NOMO-1 treated with DMSO at 0.1 percent for 48 hours (cell line): Measurements from ENCODE around the gene WFS1.

Source experiments
- DNase-seq: peaks from one replicate; lab custom pipeline; 2025; ENCODE audit not compliant: unreplicated experiment; lab: John Stamatoyannopoulos, UW

Gene WFS1

DNA sequence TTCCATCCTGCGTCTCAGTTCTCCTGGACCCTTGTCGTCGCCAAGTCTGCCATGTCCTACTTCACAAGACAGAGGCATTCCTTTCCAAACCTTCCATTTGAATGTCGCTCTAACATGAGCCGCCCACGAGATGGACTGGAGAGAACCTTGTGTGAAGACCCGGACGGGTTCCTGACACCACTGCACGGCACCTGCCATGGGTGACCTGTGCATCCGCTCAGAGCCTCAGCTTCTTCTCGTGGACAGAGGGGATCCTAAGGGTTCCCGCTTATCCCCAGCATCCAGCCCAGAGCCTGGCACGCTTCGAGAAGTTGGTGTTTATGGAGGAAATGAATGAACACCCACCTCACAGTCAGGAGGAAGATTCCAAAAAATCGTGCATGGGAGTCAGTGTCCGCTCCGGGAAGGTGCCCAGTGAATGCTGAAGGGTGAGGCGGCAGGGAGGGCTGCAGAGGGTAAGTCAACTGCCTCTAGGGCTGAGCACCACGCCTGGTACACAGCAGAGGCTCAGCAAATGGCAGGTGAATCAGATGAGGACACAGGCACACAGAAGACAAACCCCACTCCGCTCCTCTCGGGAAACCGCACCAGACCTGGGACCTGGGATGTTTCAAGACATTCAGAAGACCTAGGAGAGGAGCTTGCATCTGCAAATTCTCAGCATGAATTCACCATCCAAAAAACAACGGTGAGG lies 52.6 kb downstream of the WFS1 start:
- DNase-seq = no peak

DNA sequence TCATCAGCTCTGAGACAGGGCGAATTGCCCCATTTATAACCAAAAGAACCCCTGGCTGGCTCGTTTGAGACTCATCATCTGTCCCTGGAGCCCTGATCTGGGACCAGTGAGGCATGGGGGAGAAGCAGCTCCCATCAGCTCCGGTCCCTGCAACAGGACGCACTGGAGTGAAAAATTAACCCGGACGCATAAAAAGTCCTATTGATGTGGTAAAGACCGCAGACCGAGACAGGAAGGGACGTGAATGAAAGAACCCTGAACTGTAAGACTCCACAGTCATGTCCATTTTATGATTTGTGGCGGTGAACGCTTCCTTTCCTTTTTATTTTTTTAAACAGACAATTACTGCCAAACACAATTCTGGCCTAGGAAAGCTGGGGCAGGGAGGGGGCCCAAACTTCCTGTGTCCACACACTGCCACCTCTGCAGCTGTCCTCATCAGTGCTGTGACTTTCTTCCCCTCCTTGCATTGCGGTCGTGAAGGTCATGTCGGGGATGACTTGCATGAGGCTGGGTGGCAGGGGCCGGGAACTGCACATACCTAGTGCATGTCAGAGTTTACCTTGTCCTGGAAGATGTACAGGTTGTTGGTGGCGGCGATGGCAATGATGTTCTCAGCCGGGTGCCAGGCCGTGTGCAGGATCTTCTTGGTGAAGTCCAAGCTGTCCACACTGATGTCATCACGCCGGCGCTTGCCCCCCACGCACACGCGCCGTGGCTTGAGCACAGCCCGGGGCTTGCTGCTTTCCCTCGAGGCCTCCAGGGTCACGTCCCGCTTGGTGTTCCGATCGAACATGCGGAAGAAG lies 53.3 kb downstream of the WFS1 start:
- peak; percentile 22 for DNase-seq

DNA sequence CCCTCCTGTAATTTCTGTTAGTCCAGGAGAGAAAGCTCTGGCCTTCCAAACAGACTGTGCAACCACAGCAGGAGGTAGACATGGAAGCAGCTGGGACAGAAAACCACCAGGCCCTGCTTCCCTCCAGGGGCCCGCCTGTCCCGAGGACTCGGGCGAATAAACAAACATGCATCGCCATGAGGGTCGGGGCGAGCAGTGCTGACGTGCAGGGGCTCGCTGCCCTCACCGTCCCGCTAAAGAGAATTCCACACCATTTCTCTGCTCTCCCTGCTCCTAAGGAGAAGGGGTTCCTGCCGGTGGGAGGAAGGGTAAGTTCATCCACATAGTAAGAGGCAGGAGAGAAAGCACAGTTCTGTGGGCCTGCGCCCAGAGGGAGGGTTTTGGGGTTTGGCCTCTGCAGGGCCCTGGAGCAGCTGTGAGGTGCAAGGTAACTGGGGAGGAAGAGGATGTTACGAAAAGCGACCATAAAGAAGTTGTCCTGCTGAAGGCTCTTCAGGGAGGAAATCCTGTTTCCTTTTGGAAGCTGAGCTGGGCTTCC lies 54.9 kb downstream of the WFS1 start:
- no peak for DNase-seq

DNA sequence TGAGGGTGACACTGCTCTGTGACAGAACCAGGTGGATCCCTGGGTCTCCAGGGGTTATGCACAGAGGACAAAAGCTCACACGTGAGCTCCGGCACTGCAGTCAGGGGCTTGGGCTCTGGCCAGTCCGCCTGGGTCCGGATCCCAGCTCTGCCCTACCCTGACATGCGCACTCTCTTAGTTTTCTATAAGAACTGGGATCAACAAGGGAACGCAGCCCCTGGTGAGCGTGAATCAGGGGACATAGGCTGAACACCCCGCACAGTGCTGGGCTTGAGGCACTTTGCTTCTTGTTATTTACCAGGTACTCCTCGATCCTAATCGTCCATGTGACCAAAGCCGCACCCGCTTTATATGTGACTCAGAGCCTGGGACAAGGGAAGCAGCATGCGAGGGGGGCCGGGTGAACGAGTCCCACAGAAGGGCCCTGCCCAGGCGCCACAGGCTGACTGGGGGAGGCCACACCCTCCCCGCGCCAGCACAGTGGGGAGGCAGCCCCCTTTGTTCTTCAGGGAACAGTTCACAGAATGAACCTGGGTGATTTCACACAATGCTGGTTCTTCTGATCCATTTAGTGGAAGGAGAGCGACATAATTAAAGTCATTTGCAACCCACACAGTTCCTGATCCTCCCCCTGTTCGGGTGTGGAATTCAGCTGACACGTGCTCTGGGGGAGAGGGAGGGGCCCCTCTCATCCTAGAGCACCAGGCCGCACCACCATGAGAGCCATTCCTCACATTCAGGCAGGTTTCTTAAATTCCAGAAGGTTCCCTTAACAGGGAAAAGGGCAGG lies 55.5 kb downstream of the WFS1 start:
- peak; percentile 6 for DNase-seq

DNA sequence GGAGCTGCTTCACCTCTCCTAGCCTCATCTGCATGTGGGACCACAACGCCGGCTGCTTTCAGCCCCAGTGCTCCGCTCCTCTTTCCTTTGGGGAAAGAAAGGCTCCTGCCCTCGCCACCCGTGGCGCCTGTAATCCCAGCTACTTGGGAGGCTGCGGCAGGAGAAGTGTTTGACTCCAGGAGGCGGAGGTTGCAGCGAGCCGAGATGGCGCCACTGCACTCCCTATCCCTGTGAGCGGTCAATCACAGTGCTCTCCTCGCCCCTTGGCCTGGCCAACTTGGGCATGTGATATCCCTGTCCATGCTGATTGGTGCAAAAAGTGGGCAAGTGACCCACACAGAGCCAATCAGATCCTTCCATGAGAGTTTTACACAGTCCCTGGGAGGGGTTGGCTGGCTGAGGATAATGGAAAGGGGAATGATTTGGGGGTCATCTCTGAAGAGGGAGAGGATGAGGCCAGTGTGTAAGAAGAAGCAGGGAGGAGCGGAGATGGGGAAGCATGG lies 56.2 kb downstream of the WFS1 start:
- DNase-seq = no peak

DNA sequence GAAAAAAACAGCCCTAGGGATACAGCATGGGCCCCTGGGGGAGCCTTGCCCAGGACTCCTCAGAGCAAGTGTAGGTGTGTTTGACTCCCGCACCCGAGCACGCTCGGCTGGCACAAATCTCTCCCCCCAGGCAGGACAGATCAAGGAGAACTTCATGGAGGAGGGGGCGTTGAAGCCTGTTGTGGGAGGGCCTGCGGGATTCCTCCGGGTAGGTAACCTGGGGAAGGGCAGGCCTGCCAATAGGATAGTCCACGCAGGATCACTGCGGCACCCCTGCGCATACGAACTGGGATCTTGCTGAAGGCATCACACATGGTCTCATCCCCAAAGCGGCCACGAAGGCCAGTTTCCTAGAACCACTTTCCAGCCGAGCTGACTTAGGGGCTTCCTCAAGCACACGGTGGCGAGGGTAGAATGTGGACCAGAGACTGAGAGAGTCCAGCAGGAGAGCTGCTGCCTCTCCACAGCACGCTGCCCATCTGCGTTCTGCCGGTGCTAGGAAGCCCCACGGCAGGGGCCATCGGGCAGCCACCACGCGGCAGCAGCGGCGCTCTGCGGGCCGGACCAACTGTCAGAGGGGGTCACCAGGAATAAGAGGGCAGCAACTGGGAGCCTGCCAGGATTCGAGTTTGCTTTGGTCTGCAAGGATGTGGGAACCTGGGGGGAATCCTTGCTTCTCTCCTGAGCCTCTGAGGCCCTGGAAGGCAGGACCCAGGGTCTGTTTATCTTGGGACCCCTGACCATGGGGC lies 56.8 kb downstream of the WFS1 start:
- no peak for DNase-seq

DNA sequence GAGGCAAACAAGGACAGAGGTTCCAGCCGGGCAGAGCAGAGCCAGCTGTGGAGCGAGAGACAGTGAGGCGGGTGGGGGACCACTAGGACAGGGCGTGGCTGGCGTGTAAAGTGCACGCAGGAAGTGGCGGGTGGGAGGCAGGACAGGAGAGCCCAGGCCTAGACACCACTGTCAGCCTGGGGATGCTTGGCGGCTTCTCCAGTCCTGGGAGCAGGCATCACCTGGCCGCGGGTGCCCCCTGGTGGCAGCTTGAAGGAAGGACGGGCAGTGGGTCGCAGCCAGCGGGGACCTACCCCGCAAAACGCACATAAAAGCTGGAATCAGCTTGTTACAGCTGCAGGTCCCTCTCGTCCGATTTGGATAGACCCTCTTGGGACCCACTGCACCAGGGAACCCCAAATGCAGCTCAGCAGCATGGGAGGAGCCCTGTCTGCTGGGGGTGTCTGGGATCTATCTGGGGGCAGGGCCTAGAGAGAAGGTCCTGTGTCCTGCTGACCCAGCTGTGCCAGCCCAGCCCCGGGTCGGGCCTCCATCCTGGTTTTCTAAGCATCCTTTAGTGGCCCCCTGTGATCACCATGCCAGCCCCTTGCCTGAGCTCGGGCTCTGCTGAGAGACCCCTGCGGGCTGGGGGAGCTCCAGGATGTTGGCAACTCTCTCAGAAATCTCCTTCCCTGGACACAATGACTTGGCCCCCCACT lies 57.7 kb downstream of the WFS1 start:
- peak; percentile 58 for DNase-seq

DNA sequence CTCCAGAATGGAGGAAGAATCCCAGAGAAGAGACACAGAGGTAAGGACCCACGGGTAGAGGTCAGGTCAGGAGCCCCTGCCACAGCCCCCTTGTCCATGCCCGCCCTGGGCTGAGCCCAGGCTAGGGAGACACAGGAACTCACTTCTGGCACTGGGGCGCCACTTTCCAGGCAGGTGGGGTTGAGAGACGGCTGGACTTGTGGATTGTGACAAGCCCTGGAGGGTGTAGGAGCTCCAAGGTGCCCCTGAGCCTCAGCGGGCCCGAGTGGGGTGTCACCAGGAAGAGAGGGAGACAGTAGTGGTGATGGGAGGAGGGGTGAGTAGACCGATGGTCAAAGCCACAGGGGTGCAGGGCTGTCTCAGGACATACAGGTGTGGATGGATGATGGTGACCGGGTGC lies 58.9 kb downstream of the WFS1 start:
- no peak for DNase-seq

DNA sequence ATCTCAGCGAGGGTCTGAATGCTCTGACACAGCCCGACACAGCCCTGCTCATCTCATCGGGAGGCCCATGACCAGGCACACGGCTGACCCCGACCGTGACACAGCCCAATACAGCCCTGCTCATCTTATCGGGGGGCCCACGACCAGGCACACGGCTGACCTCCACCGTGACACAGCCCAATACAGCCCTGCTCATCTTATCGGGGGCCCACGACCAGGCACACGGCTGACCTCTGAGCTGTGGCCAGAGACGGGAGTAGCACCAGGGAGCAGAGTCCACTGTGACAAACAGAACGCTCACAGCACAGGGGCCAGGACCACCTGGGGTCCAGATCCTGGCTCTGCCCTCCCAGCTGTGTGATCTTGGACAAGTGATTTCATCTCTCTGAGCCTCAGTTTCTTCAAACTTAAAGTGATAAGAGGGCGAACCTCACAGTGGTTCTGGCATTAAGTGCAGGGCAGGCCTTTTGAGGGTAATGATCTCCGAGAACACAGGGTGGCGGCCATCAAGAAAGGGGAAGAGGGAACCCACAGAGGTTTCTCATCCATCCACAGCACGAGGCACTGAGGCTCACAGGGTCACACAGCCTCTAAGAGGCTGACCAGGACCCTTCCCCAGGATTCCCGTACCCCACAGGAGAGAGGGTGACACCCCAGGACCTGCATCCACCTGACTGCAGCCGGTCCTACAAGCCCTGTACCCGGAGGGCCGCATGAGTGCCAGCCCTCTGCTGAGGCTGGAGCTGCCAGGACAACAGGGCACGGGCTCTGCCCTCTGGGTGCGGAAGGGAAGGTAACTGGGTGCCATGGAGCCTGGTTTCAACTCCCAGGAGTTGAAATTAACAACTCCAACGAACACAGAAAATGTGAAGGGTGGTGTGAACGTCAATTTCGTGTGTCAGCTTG lies 60.1 kb downstream of the WFS1 start:
- no peak for DNase-seq

DNA sequence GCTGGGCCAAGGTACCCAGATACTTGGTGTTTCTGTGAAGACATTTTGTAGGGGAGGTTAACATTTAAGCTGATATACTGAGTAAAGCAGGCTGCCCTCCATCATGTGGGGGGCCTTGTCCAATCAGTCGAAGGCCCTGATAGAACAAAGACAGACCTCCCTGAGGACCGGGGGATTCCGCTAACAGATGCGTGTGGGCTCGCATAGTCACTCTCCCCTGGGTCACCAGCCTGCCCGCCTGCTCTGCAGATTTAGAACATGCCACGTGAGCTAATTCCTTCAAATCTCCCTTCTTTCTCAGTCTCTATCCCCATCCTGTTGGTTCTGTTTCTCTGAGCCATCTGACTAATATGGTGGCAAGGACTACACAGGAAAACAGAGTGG lies 60.7 kb downstream of the WFS1 start:
- no peak for DNase-seq

DNA sequence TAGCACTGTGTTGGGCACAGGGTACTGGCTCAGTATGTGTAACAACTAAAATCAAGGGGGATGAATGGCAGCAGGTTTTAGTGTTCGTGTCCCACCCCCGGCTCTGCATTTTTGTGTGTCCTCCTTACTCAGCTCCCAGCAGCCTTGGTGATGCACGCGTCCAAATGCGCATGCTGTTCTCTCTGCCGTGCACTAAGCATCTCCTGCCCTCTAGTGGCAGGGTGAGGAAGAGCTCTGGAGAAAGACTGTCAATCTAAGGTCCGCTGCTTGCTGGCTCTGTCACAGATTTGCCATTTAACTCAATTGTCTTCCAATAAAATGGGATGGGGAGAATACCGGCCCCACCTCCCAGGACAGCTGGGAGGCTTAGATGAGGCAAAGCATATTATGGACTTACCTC lies 61.4 kb downstream of the WFS1 start:
- DNase-seq = peak; percentile 2

DNA sequence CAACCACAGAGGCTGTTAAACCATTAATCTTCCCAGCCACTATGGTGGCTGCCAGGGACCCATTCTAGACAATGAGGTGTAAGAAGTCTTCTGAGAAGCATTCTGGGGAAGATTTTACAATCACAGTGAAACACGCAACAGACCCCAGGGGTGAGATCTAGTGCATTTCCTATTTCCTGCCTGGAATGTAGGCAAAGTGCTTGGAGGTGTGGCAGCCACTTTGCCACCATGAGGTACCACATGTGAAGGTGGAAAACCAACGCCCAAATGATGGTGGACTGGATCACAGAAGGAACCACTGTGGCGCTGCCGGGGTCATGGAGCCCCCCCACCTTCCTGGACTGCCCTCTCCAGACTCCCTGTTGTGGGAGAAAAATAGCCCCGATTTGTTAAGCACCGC lies 61.8 kb downstream of the WFS1 start:
- DNase-seq = no peak

DNA sequence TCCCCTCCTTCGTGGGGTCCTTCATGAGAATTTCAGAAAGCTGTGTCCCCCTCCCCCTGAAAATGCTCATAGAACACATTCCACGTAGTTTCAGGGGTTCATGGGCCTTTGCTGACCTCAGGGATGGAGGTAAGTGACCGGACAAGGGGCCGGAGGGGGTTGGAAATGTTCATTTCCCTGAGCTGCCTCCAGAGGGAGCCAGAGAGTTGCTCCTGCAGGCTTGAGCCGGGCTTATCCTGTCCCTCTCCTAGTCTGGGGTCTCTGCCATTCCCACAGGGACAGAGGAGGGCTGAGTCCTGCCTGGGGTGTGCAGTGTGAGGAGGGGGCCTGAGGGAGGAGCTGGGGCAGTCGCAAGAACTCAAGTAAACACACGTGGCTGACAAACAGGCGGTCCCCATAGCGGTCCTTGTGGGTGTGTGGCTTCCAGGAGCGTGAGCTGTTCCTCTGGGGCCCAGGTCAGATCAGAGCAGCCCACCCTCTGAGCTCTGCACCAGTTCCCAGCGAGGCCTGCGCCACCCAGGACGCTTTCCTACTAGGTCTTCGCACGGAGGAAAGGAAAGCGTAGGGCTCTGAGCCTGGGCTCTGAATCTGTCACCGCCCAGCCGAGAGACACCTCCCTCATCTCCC lies 62.5 kb downstream of the WFS1 start:
- DNase-seq = no peak

DNA sequence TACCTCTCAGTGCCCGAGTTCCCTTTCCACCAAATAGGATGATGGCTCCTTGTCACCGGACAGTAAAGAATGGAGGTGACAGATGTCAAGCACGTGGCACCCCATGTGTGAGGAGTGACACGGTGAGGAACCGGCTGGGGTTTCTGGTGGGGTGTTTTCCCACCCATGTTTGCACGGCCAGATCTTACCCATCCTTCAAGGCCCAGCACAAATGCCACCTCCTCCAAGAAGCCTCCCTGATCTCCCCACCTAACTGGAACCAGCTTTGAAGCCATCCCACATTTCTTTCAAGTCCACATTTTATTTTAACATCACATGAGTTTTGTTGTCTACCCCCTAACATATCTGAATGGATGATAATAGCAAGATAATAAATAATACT lies 63.0 kb downstream of the WFS1 start:
- no peak for DNase-seq

DNA sequence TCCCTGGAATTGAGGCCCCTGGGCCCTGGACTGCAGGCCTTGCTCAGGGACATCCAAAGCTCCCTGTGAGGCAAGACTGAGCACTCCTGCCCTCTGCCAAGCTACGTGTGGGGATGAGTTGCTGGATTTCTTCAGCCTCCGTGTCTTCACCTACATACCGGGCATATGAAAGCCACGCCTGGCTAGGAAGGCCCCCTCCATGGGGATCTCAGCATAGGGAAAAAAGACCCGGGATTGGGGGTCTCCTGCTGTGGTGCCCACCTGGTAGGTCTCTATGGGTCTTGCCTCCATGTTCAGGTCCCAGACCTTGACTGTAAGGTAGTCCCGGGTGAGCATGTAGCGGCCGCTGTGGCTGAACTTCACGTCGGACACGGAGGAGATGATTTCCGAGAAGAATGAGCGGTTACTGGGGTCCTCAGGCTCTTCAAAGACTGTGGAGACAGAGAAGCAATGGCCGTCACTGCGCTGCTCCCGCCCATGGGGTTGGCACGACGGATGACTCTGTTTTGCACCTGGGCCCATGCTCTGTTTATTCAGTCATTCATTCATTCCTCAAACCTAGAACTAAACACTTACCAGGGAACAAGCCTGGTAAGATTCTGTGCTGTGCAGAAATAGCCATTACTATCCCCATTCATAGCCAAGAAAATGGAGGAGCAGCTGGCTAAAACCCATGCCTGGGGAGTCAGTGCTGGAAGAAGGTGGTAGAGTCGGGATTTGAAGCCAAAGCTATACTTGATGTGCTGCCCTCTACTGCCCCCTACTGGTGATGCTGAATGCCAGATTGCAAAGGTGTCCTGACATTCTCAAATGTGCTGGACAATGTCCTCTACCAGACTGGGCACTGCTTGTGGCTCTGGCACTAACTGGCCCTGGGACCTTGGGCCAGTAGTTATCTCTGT lies 63.9 kb downstream of the WFS1 start:
- DNase-seq = no peak

DNA sequence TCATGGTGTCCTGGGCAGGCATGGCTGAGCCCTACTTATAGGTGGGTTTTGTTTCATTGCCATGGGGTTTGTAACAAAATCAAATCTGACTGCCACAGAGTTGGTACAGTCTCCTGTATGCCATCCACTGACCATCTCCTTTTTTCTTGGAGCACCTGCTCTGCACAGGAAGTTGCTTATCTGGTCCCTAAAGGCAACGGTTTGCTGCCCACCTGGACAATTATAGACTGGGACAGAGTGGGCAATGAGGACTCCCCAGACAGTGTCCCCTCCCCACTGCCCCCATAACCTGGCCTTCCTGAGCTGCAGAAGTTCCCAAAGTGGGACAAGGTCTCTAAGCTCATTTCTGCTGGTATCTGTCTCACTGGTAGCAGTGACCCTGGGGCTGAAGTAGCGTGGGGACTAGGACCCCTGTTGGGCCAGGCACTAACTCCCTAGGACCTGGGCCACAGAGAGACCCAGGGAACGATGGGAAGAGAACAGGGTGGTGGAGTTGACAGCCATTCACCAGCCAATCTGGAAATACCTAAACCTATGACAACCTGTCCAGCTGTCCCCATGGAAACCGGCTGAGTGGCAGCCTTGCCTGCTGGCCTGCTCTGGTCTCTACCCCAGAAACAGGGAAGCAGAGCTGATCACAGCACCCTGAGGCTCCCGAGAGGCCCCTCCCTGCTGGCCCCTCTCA lies 64.7 kb downstream of the WFS1 start:
- DNase-seq = no peak

DNA sequence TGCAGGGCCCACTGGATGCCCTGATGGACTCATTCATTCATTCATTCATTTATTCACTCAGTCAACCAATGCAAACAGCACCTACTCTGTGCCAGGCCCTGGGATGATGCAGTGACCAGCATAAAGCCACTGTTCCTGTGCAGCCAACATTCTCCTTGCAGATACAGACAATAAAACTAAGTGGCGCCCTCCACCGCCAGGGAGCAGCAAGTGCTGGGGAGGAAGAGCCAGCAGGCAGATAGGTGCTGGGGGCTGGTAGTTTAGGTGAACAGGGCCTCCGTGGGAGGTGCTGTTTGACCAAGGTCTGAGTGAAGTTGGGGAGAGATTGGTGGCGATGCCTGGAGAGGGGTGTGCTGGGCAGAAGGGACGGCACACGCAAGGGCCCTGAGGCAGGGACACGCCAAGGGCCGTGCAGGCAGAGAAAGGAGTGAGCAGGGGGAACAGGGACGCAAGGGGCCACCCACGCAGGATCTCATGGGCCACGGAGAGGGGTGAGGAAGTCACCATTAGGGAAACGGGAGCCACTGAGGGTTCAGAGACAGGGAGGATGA lies 65.5 kb downstream of the WFS1 start:
- no peak for DNase-seq
